Upper lobe of left lung (tissue), 4 donors: ENCODE data around the gene SECTM1.

ENCODE experiments used
- CTCF ChIP-seq, 6 experiments: fragments of 450-650 bp in 4 of 6; fragments of 200-600 bp in 2 of 6; sonication (generic) in 2 of 6; IDR thresholded peaks; one replicate each; pipeline ENCODE4 v1.5.1; 2016 to 2019; ENCODE audit warnings: antibody characterized with exemption in 6 of 6
- EP300 ChIP-seq, 4 donors: sonication (generic); formaldehyde crosslinking; IDR thresholded peaks; one replicate each; pipeline ENCODE4 v1.5.1; 2017; ENCODE audit warnings: antibody characterized with exemption in 4 of 4, control low read depth in 2 of 4
- POLR2A ChIP-seq, 4 donors: fragments of 450-650 bp; IDR thresholded peaks; one replicate each; pipeline ENCODE4 v1.5.1; 2016 to 2017; ENCODE audit warnings: antibody characterized with exemption in 4 of 4, mild to moderate bottlenecking in 2 of 4
- POLR2AphosphoS5 ChIP-seq, 2 donors: sonication (generic); formaldehyde crosslinking; IDR thresholded peaks; one replicate each; pipeline ENCODE4 v1.5.1; 2017; ENCODE audit warnings: antibody characterized with exemption in 2 of 2

- TF ChIP-seq POLR2A (IDR thresholded peaks at IDR 0.05) (no peak), CTCF (IDR thresholded peaks at IDR 0.05) (no peak), POLR2AphosphoS5 (IDR thresholded peaks at IDR 0.05) (no peak), EP300 (IDR thresholded peaks at IDR 0.05) (no peak)
Measured at GRCh38 chr17:82322526-82323453, 10.8 kb downstream of the SECTM1 start.
